Lower leg skin (tissue), 4 donors: ENCODE measurements around the gene UBE2E2. TPM values are rescaled to one million over a fixed set of nuclear protein-coding genes. Genes with fewer than 3 reads are reported as not detected.

Experiments used
- DNase-seq, 2 donors: peaks; one replicate each; pipeline ENCODE4 v3.0.0-alpha.2; 2019; ENCODE audit warnings: low spot score in 2 of 2
- H3K4me3 ChIP-seq: fragments of 200-600 bp; sonication (generic); 2 replicates; pipeline ENCODE4 v1.5.1; 2017; ENCODE audit warnings: mild to moderate bottlenecking, low read depth; ENCODE audit not compliant: poor library complexity, severe bottlenecking
- CTCF ChIP-seq, 3 donors: fragments of 450-650 bp; IDR thresholded peaks; one replicate each; pipeline ENCODE4 v1.5.1; 2016; ENCODE audit warnings: antibody characterized with exemption in 3 of 3, mild to moderate bottlenecking in 3 of 3, moderate library complexity in 2 of 3
- POLR2A ChIP-seq, 2 donors: fragments of 450-650 bp; IDR thresholded peaks; one replicate each; pipeline ENCODE4 v1.6.1; 2016 to 2017; ENCODE audit warnings: antibody characterized with exemption in 2 of 2, mild to moderate bottlenecking in 1 of 2, moderate library complexity in 1 of 2
- WGBS, 2 donors: methylation state at CpG; one replicate each; pipeline ENCODE4 v1.1.5; 2018; 5-methylcytosine and 5-hydroxymethylcytosine counted together
- intact Hi-C: fragments of 100-400 bp; cut with DNase I; formaldehyde crosslinking; loops from one replicate; pipeline ENCODE4 v1.15.0; 2023; ENCODE audit warnings: low total_unique reads
- total RNA-seq, 4 donors: library from RNA; depleted of rRNA; stranded (reverse); fragments of >200 nt; gene quantifications; one replicate each; pipeline ENCODE4 v1.1.0, GENCODE V29; 2016

UBE2E2 gene
- total RNA-seq, 4 donors from 2014 or later = 20.0 to 54.7 (median 33.3) TPM

- TF ChIP-seq POLR2A (IDR thresholded peaks at IDR 0.05) = no peak
- no peak for TF ChIP-seq CTCF (IDR thresholded peaks at IDR 0.05)
- no peak overlapping the region for H3K4me3 ChIP-seq
- intact Hi-C loops = no loop called here
- 94 to 95% methylated on average over 7 of the region's 7 CpGs for WGBS, 2 donors
- no peak for DNase-seq
These were observed 286.4 kb downstream of the UBE2E2 start for GRCh38 chr3:23489300-23490158.

GRCh38 chr3:23490459-23490858, 287.3 kb downstream of the UBE2E2 start:
- H3K4me3 ChIP-seq = no peak overlapping the region
- WGBS, 2 donors = 40 to 51% methylated on average over 3 of the region's 3 CpGs
- no peak for DNase-seq
- intact Hi-C loops = no loop called here
- TF ChIP-seq CTCF (IDR thresholded peaks at IDR 0.05) (no peak), POLR2A (IDR thresholded peaks at IDR 0.05) (no peak)

- TF ChIP-seq POLR2A (IDR thresholded peaks at IDR 0.05) = no peak
- TF ChIP-seq CTCF (IDR thresholded peaks at IDR 0.05) = no peak
- H3K4me3 ChIP-seq = no peak overlapping the region
- intact Hi-C loops = no loop called here
- DNase-seq = no peak
These were observed 288.9 kb downstream of the UBE2E2 start for GRCh38 chr3:23492057-23492456.

- intact Hi-C loops = no loop called here
- DNase-seq = no peak
- H3K4me3 ChIP-seq = no peak overlapping the region
- TF ChIP-seq CTCF (IDR thresholded peaks at IDR 0.05) (no peak), POLR2A (IDR thresholded peaks at IDR 0.05) (no peak)
These were observed 290.8 kb downstream of the UBE2E2 start for GRCh38 chr3:23493889-23494288.

GRCh38 chr3:23494967-23495366, 291.8 kb downstream of the UBE2E2 start:
- DNase-seq = no peak
- no peak overlapping the region for H3K4me3 ChIP-seq
- 95 to 96% methylated on average over 1 of the region's 1 CpG for WGBS, 2 donors
- TF ChIP-seq POLR2A (IDR thresholded peaks at IDR 0.05) = no peak
- TF ChIP-seq CTCF (IDR thresholded peaks at IDR 0.05) = no peak
- intact Hi-C loops = no loop called here

GRCh38 chr3:23495507-23495906, 292.4 kb downstream of the UBE2E2 start:
- 66 to 67% methylated on average over 1 of the region's 1 CpG for WGBS, 2 donors
- H3K4me3 ChIP-seq = no peak overlapping the region
- intact Hi-C loops = no loop called here
- TF ChIP-seq POLR2A (IDR thresholded peaks at IDR 0.05) (no peak), CTCF (IDR thresholded peaks at IDR 0.05) (no peak)
- no peak for DNase-seq
